ENCODE results near the gene LINGO4. TPM values are rescaled to one million over a fixed set of nuclear protein-coding genes. Genes with fewer than 3 reads are reported as not detected.
A peak's percentile ranks its signal among the peaks of the same experiment; 100 is the strongest.

Gene LINGO4
- total RNA-seq, 1 donor = not detected

GRCh38 chr1:151759241-151759640, 46.0 kb downstream of the LINGO4 start:
- peaks cover 45% of the 10 kb centered on the region for H3K36me3 ChIP-seq (ENCODE audit: insufficient read depth, low read length)
- no peak for TF ChIP-seq CTCF (IDR thresholded peaks at IDR 0.05; ENCODE audit: extremely low read depth, low read depth, low read length)
- no peaks in the 10 kb centered on the region for H3K27me3 ChIP-seq (ENCODE audit: insufficient read depth, low read length)
- peaks cover 3% of the 10 kb centered on the region for H3K79me2 ChIP-seq (ENCODE audit: insufficient read depth, low read length)
- no peak overlapping the region for H2AFZ ChIP-seq (ENCODE audit: low read length)
- peaks cover 13% of the 10 kb centered on the region for H3K4me1 ChIP-seq (ENCODE audit: insufficient read depth, low read length)
- no peak overlapping the region for H3K4me3 ChIP-seq (ENCODE audit: insufficient read depth, low read length)
- H3K4me2 ChIP-seq (ENCODE audit: insufficient read depth, low read length) = no peak overlapping the region
- no peak for DNase-seq (ENCODE audit: insufficient read length, low spot score, missing footprints)
- no peak overlapping the region for H3K27ac ChIP-seq (ENCODE audit: low read depth, low read length)
- H3K9me3 ChIP-seq (ENCODE audit: low read depth, low read length) = no peaks in the 10 kb centered on the region
- no peaks in the 10 kb centered on the region for H4K20me1 ChIP-seq (ENCODE audit: insufficient read depth, low read length)

- no peak overlapping the region for H3K4me2 ChIP-seq (ENCODE audit: insufficient read depth, low read length)
- H3K4me3 ChIP-seq (ENCODE audit: insufficient read depth, low read length) = no peak overlapping the region
- peaks cover 4% of the 10 kb centered on the region for H3K4me1 ChIP-seq (ENCODE audit: insufficient read depth, low read length)
- peak; percentile 71 for DNase-seq (ENCODE audit: insufficient read length, low spot score, missing footprints)
- no peaks in the 10 kb centered on the region for H4K20me1 ChIP-seq (ENCODE audit: insufficient read depth, low read length)
- H3K36me3 ChIP-seq (ENCODE audit: insufficient read depth, low read length) = peaks cover 35% of the 10 kb centered on the region
- TF ChIP-seq CTCF (IDR thresholded peaks at IDR 0.05; ENCODE audit: extremely low read depth, low read depth, low read length) = no peak
- H3K27me3 ChIP-seq (ENCODE audit: insufficient read depth, low read length) = no peaks in the 10 kb centered on the region
- H3K27ac ChIP-seq (ENCODE audit: low read depth, low read length) = no peak overlapping the region
- no peaks in the 10 kb centered on the region for H3K79me2 ChIP-seq (ENCODE audit: insufficient read depth, low read length)
- no peaks in the 10 kb centered on the region for H3K9me3 ChIP-seq (ENCODE audit: low read depth, low read length)
- no peak overlapping the region for H2AFZ ChIP-seq (ENCODE audit: low read length)
These were observed 48.9 kb downstream of the LINGO4 start for GRCh38 chr1:151756291-151756690.

Small RNA genes within 50 kb of the gene (small RNA-seq; reads per million reads assigned to genes)
- gene RF00019 = not detected

Other genes starting within 250 kb of the LINGO4 start
- gene SNX27, start 193.4 kb downstream of the LINGO4 start, total RNA-seq = 23.5 and 25.6 TPM in 2 replicates
- not detected in 2 replicates for gene CELF3, start 88.6 kb downstream of the LINGO4 start, total RNA-seq
- gene RIIAD1, start 83.9 kb downstream of the LINGO4 start, total RNA-seq = not detected in 2 replicates
- gene MRPL9, start 41.9 kb downstream of the LINGO4 start, total RNA-seq = 68.4 and 73.8 TPM in 2 replicates
- gene TDRKH, start 14.9 kb downstream of the LINGO4 start, total RNA-seq = 1.1 and 1.2 TPM in 2 replicates
- not detected in 2 replicates for gene RORC, start 26.4 kb upstream of the LINGO4 start, total RNA-seq
- gene C2CD4D, start 34.4 kb upstream of the LINGO4 start, total RNA-seq = not detected in 2 replicates
- gene THEM5, start 48.3 kb upstream of the LINGO4 start, total RNA-seq = not detected in 2 replicates
- gene THEM4, start 104.1 kb upstream of the LINGO4 start, total RNA-seq = 9.8 and 13.8 TPM in 2 replicates
- gene S100A10, start 188.4 kb upstream of the LINGO4 start, total RNA-seq = 103 and 116 TPM in 2 replicates
- 142 and 167 TPM in 2 replicates for gene S100A11, start 231.6 kb upstream of the LINGO4 start, total RNA-seq

Data from osteoblast (primary cell).